ENCODE data around the gene ADNP. TPM values are rescaled to one million over a fixed set of nuclear protein-coding genes. Genes with fewer than 3 reads are reported as not detected.

ADNP gene
- total and polyA plus RNA-seq, 2 of the 13 experiments (the other 11 are each of a cell fraction or from before 2014, with no cell fraction given), result 21.0 to 21.5 TPM

DNA sequence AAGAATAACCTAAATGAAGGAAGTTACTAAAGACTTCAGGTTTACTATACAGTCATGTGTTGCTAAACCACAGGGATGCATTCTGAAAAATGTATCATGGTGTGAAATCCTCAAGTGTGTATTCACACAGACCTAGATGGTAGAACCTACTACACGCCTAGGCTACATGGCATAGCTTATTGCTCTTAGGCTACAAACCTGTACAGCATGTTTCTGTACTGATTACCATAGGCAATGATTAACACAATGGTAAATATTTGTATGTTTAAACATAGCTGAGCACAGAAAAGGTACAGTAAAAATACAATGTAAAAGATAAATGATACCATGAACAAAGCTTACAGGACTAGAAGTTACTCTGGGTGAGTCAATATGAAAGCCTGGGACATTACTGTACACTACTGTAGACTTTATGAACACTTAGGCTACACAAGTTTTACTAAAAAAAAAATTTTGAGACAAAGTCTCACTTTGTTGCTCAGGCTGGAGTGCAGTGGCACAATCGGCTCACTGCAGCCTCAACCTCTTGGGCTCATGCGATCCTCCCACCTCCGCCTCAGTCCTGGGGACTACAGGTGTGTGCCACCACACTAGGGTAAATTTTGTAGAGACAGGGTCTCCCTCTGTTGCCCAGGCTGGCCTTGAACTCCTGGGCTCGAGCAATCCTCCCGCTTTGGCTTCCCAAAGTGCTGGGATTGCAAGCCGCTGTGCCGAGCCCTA, 36.0 kb downstream of the ADNP start (continued):
- no peak for TF ChIP-seq PRDM10 (CRISPR knock-in tag; IDR thresholded peaks at IDR 0.05; ENCODE audit: low read depth)
- TF ChIP-seq ZFYVE20 (CRISPR knock-in tag; IDR thresholded peaks at IDR 0.05; ENCODE audit: borderline replicate concordance, low read depth), result no peak
- TF ChIP-seq, protein P1, sequence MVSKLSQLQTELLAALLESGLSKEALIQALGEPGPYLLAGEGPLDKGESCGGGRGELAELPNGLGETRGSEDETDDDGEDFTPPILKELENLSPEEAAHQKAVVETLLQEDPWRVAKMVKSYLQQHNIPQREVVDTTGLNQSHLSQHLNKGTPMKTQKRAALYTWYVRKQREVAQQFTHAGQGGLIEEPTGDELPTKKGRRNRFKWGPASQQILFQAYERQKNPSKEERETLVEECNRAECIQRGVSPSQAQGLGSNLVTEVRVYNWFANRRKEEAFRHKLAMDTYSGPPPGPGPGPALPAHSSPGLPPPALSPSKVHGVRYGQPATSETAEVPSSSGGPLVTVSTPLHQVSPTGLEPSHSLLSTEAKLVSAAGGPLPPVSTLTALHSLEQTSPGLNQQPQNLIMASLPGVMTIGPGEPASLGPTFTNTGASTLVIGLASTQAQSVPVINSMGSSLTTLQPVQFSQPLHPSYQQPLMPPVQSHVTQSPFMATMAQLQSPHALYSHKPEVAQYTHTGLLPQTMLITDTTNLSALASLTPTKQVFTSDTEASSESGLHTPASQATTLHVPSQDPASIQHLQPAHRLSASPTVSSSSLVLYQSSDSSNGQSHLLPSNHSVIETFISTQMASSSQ (IDR thresholded peaks at IDR 0.05; ENCODE audit: low read depth), result peak; percentile 92
- TF ChIP-seq, protein P1 (CRISPR knock-in tag; IDR thresholded peaks at IDR 0.05; ENCODE audit: borderline replicate concordance), result peak; percentile 55; the same call in 1 of the 2 replicates
- TF ChIP-seq RBM22 (optimal IDR thresholded peaks at IDR 0.05; ENCODE audit: low read length), result peak; percentile 75
- TF ChIP-seq, protein P2, sequence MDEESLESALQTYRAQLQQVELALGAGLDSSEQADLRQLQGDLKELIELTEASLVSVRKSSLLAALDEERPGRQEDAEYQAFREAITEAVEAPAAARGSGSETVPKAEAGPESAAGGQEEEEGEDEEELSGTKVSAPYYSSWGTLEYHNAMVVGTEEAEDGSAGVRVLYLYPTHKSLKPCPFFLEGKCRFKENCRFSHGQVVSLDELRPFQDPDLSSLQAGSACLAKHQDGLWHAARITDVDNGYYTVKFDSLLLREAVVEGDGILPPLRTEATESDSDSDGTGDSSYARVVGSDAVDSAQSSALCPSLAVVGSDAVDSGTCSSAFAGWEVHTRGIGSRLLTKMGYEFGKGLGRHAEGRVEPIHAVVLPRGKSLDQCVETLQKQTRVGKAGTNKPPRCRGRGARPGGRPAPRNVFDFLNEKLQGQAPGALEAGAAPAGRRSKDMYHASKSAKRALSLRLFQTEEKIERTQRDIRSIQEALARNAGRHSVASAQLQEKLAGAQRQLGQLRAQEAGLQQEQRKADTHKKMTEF (CRISPR knock-in tag; IDR thresholded peaks at IDR 0.05), result peak; percentile 46; the same call in 1 of the 2 replicates
- peak; percentile 86 for TF ChIP-seq MIXL1 (CRISPR knock-in tag; IDR thresholded peaks at IDR 0.05)
- TF ChIP-seq NR2F6 (IDR thresholded peaks at IDR 0.05), result peak; percentile 30; the same call in 1 of the 2 replicates
- no peak for TF ChIP-seq NR2F6 (CRISPR knock-in tag; IDR thresholded peaks at IDR 0.05)
- peak; percentile 65; the same call in 1 of the 2 replicates for TF ChIP-seq SMYD3 (CRISPR knock-in tag; IDR thresholded peaks at IDR 0.05)
- TF ChIP-seq ZNF281 (CRISPR knock-in tag; IDR thresholded peaks at IDR 0.05; ENCODE audit: borderline replicate concordance), result 0 out of 2 replicates have a peak, but pooled peaks have one; percentile 7
- peak in 1 of 2 experiments; percentile 13; a peak in 1 of 4 replicates for TF ChIP-seq EP300 (IDR thresholded peaks at IDR 0.05; ENCODE audit: low read depth in 2 of 2, low read length in 2 of 2)
- no peak for TF ChIP-seq EP300 (CRISPR knock-in tag; IDR thresholded peaks at IDR 0.05; ENCODE audit: borderline replicate concordance)
- TF ChIP-seq TBL1XR1 (IDR thresholded peaks at IDR 0.05; ENCODE audit: borderline replicate concordance, low read length, partially characterized antibody), result no peak
- TF ChIP-seq NCOR1 (IDR thresholded peaks at IDR 0.05; ENCODE audit: borderline replicate concordance, low read length), result peak; percentile 66; the same call in 1 of the 2 replicates
- TF ChIP-seq, protein P3, sequence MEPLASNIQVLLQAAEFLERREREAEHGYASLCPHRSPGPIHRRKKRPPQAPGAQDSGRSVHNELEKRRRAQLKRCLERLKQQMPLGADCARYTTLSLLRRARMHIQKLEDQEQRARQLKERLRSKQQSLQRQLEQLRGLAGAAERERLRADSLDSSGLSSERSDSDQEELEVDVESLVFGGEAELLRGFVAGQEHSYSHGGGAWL (CRISPR knock-in tag; IDR thresholded peaks at IDR 0.05), result 0 out of 2 replicates have a peak, but pooled peaks have one; percentile 28

Data from HepG2 (cell line).